WERI-Rb-1 (cell line): ENCODE data around the gene PIAS1.

Experiments used
- DNase-seq: peaks from one replicate; pipeline ENCODE4 v3.0.0-alpha.2; 2020
- H3K27ac ChIP-seq: fragments of 250-450 bp; sonication (Bioruptor Pico); 2 replicates; pipeline ENCODE4 v1.5.1; 2020; ENCODE audit warnings: mild to moderate bottlenecking, moderate library complexity
- H3K27me3 ChIP-seq: fragments of 250-450 bp; sonication (Bioruptor Pico); 2 replicates; pipeline ENCODE4 v1.5.1; 2021; ENCODE audit warnings: mild to moderate bottlenecking, low read depth, moderate library complexity; ENCODE audit not compliant: insufficient read depth, severe bottlenecking
- H3K36me3 ChIP-seq: fragments of 250-450 bp; sonication (Bioruptor Pico); 2 replicates; pipeline ENCODE4 v1.5.1; 2020; ENCODE audit warnings: mild to moderate bottlenecking, moderate library complexity
- H3K4me3 ChIP-seq: 2 replicates; pipeline ENCODE4 v1.5.1; 2011; ENCODE audit warnings: low read depth, mild to moderate bottlenecking, control low read depth, low read length
- H3K9me3 ChIP-seq: fragments of 250-450 bp; sonication (Bioruptor Pico); 2 replicates; pipeline ENCODE4 v1.5.1; 2021; ENCODE audit warnings: mild to moderate bottlenecking, moderate library complexity; ENCODE audit not compliant: severe bottlenecking
- TF ChIP-seq, protein P1 (sequence below): IDR thresholded peaks from 2 replicates; pipeline ENCODE4 v1.5.1; 2011; ENCODE audit warnings: low read depth, mild to moderate bottlenecking, control low read depth, inconsistent platforms, low read length

Gene PIAS1

DNA sequence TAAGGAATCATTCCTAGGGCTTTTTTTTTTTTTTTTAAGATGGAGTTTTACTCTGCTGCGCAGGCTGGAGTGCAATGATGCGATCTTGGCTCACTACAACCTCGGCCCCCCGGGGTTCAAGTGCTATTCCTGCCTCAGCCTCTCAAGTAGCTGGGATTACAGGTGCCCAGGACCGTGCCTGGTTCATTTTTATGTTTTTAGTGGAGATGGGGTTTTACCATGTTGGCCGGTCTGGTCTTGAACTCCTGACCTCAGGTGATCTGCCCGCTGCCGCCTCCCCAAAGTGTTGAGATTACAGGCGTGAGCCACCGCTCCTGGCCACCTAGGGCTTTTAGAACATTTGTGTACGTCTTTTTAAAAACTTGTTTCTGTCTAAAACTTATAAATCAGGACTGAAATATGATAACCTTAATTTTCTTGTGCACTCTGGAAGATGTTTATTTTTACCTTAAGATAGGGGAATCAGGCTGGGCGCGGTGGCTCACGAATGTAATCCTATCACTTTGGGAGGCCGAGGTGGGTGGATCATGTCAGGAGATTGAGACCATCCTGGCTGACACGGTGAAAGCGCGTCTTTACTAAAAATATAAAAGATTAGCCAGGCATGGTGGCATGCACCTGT, 21.8 kb downstream of the PIAS1 start:
- Histone ChIP-seq H3K4me3 (no peak overlapping the region), H3K9me3 (no peaks in the 10 kb centered on the region), H3K27me3 (no peaks in the 10 kb centered on the region), H3K27ac (no peak overlapping the region), H3K36me3 (no peaks in the 10 kb centered on the region)
- DNase-seq = no peak
- TF ChIP-seq, protein P1, sequence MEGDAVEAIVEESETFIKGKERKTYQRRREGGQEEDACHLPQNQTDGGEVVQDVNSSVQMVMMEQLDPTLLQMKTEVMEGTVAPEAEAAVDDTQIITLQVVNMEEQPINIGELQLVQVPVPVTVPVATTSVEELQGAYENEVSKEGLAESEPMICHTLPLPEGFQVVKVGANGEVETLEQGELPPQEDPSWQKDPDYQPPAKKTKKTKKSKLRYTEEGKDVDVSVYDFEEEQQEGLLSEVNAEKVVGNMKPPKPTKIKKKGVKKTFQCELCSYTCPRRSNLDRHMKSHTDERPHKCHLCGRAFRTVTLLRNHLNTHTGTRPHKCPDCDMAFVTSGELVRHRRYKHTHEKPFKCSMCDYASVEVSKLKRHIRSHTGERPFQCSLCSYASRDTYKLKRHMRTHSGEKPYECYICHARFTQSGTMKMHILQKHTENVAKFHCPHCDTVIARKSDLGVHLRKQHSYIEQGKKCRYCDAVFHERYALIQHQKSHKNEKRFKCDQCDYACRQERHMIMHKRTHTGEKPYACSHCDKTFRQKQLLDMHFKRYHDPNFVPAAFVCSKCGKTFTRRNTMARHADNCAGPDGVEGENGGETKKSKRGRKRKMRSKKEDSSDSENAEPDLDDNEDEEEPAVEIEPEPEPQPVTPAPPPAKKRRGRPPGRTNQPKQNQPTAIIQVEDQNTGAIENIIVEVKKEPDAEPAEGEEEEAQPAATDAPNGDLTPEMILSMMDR = no peak

DNA sequence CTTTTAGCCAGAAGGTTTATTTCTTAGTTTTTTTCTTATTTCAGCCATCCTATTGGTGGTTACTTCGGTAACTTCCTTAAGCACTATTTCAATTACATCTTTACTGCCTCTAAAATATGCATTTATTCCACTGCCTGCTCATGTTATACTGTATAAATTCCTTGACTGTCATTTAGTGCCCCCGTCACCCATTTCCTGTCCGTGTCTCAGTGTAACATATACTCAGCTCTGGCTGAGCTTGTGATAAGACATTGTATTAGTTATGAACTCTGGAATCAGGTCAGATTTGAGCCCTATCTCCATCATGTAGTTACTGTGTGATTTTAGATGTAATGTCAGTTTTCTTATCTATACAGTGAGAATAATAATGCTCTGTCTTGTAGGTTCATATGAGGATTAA, 24.2 kb downstream of the PIAS1 start:
- no peaks in the 10 kb centered on the region for H3K9me3 ChIP-seq
- DNase-seq = no peak
- H3K36me3 ChIP-seq = no peaks in the 10 kb centered on the region
- no peak overlapping the region for H3K27ac ChIP-seq
- no peaks in the 10 kb centered on the region for H3K27me3 ChIP-seq
- no peak overlapping the region for H3K4me3 ChIP-seq
- TF ChIP-seq, protein P1 = no peak

DNA sequence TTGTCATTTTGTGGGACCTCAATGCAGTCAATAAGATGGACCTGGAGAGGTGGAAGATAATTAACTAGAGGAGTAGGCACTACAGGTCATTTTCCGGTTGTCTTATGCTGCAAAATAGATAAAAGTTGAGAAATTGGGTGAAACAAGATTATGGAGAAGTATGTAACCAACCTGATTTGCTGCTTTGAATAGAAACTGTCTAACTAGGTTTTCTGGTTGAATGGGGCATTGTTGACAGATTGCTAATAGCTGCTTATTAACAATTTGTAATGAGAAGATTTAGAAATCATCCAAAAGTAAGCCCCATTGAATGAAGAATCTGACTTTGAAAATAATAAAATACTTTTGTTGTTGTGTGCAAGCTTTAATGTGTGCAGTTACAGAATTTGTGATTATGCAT, 26.2 kb downstream of the PIAS1 start:
- Histone ChIP-seq H3K27me3 (no peaks in the 10 kb centered on the region), H3K9me3 (no peaks in the 10 kb centered on the region), H3K27ac (no peak overlapping the region), H3K36me3 (no peaks in the 10 kb centered on the region), H3K4me3 (no peak overlapping the region)
- DNase-seq = no peak
- TF ChIP-seq, protein P1 = no peak

DNA sequence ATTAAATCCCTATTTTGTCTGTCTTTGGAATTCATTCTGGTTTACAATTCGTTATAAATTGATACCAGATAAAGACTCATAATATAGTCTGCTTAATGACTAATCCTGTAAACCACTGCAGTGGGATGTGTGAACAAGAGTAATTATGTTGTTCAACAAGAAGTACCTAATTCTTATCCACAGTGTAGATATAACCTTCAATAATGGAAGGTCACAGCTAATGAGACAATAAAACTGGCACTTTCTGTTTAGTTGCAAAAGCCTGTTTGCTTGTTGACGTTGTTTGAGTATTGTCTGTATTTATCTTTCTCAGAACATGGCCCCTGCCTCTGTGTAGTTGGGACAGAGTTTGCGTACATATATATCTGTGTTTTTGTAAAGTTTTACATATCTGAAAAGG, 26.7 kb downstream of the PIAS1 start:
- Histone ChIP-seq H3K36me3 (no peaks in the 10 kb centered on the region; the same call in 1 of the 2 replicates), H3K9me3 (no peaks in the 10 kb centered on the region), H3K27me3 (no peaks in the 10 kb centered on the region), H3K4me3 (no peak overlapping the region), H3K27ac (no peak overlapping the region)
- TF ChIP-seq, protein P1 = no peak
- DNase-seq = no peak

DNA sequence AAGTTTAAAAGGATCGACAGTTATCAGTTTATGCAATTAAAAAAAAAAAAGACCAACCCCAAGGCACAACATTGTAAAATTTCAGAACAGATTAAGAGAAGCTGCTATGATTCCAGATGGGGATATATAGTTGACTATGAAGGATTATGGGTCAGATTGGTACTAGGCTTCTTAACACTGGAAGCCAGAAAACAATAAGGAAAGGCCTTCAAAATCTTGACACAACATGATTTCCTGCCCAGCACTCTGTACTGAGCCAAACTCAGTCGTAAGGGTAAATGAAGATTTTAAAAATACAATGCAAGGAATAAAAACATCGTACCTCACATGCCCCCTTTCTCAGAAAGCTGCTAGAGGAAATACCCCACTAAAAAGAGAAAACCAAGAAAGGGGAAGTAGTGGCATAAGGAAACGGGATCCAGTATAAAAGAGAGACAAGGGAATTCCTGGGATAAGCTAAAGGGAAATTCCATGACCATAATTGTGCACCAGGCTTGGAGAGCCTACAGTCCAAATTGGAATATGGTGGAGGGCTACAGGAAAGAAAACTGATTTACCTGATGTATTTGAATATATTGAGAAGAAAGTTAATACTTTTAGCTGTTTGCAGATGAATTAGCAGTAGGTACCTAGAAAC, 27.9 kb downstream of the PIAS1 start:
- no peaks in the 10 kb centered on the region for H3K9me3 ChIP-seq
- TF ChIP-seq, protein P1 = no peak
- no peak overlapping the region for H3K27ac ChIP-seq
- no peaks in the 10 kb centered on the region for H3K27me3 ChIP-seq
- DNase-seq = no peak
- no peak overlapping the region for H3K4me3 ChIP-seq
- H3K36me3 ChIP-seq = peaks cover 5% of the 10 kb centered on the region

DNA sequence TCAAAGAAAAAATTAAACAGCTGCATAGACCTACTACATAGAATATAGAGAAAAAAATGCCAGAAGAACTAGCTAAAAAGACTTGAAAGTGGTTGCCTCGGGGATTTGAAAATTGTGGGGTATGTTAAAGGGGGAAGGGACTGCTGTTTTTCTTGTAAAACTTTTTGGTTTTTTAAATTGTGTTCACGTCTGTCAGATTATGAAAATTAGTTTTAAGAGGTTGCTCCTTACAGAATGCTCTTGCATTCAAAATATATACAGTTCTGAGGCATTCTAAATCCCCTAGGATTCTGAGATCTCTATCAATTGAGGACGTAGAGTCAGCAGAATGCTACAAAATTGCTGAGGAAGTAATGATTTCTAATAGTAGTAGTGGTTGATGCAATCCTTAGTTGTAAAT, 28.6 kb downstream of the PIAS1 start:
- H3K9me3 ChIP-seq = no peaks in the 10 kb centered on the region
- H3K27ac ChIP-seq = no peak overlapping the region
- no peak for DNase-seq
- no peak overlapping the region for H3K4me3 ChIP-seq
- no peaks in the 10 kb centered on the region for H3K27me3 ChIP-seq
- TF ChIP-seq, protein P1 = no peak
- H3K36me3 ChIP-seq = peaks cover 5% of the 10 kb centered on the region
